Large intestine (tissue), 3 donors: ENCODE data around the gene SLC8A1. TPM values are rescaled to one million over a fixed set of nuclear protein-coding genes. Genes with fewer than 3 reads are reported as not detected.

Source experiments
- DNase-seq, 2 donors: peaks; one replicate each; pipeline versions ENCODE4 v3.0.0 to v3.0.0-alpha.2; 2013
- H3K27ac ChIP-seq: one replicate; pipeline ENCODE4 v1.5.1; 2013; ENCODE audit warnings: low read length
- H3K27me3 ChIP-seq: 2 replicates; pipeline ENCODE4 v1.6.1; 2013; ENCODE audit warnings: low read length; ENCODE audit not compliant: control insufficient read depth, insufficient read depth
- H3K36me3 ChIP-seq: 2 replicates; pipeline ENCODE4 v1.6.1; 2013; ENCODE audit warnings: low read length; ENCODE audit not compliant: control insufficient read depth, insufficient read depth
- H3K4me1 ChIP-seq: one replicate; pipeline ENCODE4 v1.6.1; 2013; ENCODE audit warnings: low read length; ENCODE audit not compliant: control insufficient read depth, insufficient read depth
- H3K4me3 ChIP-seq: one replicate; pipeline ENCODE4 v1.5.1; 2013; ENCODE audit warnings: low read length
- H3K9me3 ChIP-seq: one replicate; pipeline ENCODE4 v1.6.1; 2013; ENCODE audit warnings: mild to moderate bottlenecking, low read depth, low read length, moderate library complexity; ENCODE audit not compliant: control insufficient read depth
- WGBS: methylation state at CpG from one replicate; pipeline ENCODE4 v1.1.5; 2013; ENCODE audit warnings: low lambda C conversion rate; ENCODE audit not compliant: insufficient coverage; 5-methylcytosine and 5-hydroxymethylcytosine counted together
- polyA plus RNA-seq: library from polyadenylated mRNA; unstranded; fragments of 120-200 nt; gene quantifications from one replicate; pipeline ENCODE4 v1.2.1, GENCODE V29; 2013

Gene SLC8A1
- polyA plus RNA-seq, 1 donor = 13.2 TPM

GRCh38 chr2:40281021-40281940, 170.6 kb downstream of the SLC8A1 start:
- Histone ChIP-seq H3K27ac (peak overlapping the region; percentile 66), H3K36me3 (no peaks in the 10 kb centered on the region), H3K4me1 (peaks cover 10% of the 10 kb centered on the region), H3K4me3 (no peak overlapping the region), H3K9me3 (no peaks in the 10 kb centered on the region), H3K27me3 (no peaks in the 10 kb centered on the region)
- peak; percentile 37 to 59 for DNase-seq
- no CpG with 5 or more reads among the region's 3 CpGs for WGBS

GRCh38 chr2:40279482-40279881, 172.4 kb downstream of the SLC8A1 start:
- H3K4me1 ChIP-seq = peaks cover 11% of the 10 kb centered on the region
- H3K36me3 ChIP-seq = no peaks in the 10 kb centered on the region
- no CpG with 5 or more reads among the region's 2 CpGs for WGBS
- DNase-seq = no peak
- H3K27me3 ChIP-seq = no peaks in the 10 kb centered on the region
- no peaks in the 10 kb centered on the region for H3K9me3 ChIP-seq
- H3K27ac ChIP-seq = no peak overlapping the region
- H3K4me3 ChIP-seq = no peak overlapping the region

- DNase-seq = peak in 1 of 2 donors; percentile 19
- H3K9me3 ChIP-seq = no peaks in the 10 kb centered on the region
- 89% methylated on average over 1 of the region's 2 CpGs for whole genome bisulfite sequencing
- peaks cover 16% of the 10 kb centered on the region for H3K4me1 ChIP-seq
- H3K27ac ChIP-seq = no peak overlapping the region
- H3K27me3 ChIP-seq = no peaks in the 10 kb centered on the region
- H3K4me3 ChIP-seq = no peak overlapping the region
- H3K36me3 ChIP-seq = no peaks in the 10 kb centered on the region
These were observed 172.9 kb downstream of the SLC8A1 start for GRCh38 chr2:40279001-40279400.

GRCh38 chr2:40276076-40276475, 175.8 kb downstream of the SLC8A1 start:
- H3K27me3 ChIP-seq = no peaks in the 10 kb centered on the region
- no peak overlapping the region for H3K4me3 ChIP-seq
- no peaks in the 10 kb centered on the region for H3K36me3 ChIP-seq
- WGBS = no CpG with 5 or more reads among the region's 1 CpG
- H3K27ac ChIP-seq = no peak overlapping the region
- H3K9me3 ChIP-seq = no peaks in the 10 kb centered on the region
- no peak for DNase-seq
- peaks cover 26% of the 10 kb centered on the region for H3K4me1 ChIP-seq

- DNase-seq = no peak
- no CpG with 5 or more reads among the region's 4 CpGs for WGBS
- H3K9me3 ChIP-seq = no peaks in the 10 kb centered on the region
- peaks cover 31% of the 10 kb centered on the region for H3K4me1 ChIP-seq
- H3K4me3 ChIP-seq = no peak overlapping the region
- H3K27me3 ChIP-seq = no peaks in the 10 kb centered on the region
- peak overlapping the region; percentile 33 for H3K27ac ChIP-seq
- H3K36me3 ChIP-seq = no peaks in the 10 kb centered on the region
These were observed 177.6 kb downstream of the SLC8A1 start for GRCh38 chr2:40274270-40274669.

- Histone ChIP-seq H3K4me3 (no peak overlapping the region), H3K4me1 (peaks cover 29% of the 10 kb centered on the region), H3K27ac (peak overlapping the region; percentile 33), H3K9me3 (no peaks in the 10 kb centered on the region), H3K27me3 (no peaks in the 10 kb centered on the region), H3K36me3 (no peaks in the 10 kb centered on the region)
- no CpG with 5 or more reads among the region's 6 CpGs for WGBS
- DNase-seq = peak in 1 of 2 donors; percentile 50
These were observed 178.1 kb downstream of the SLC8A1 start for GRCh38 chr2:40273734-40274182.

- WGBS = 100% methylated on average over 1 of the region's 6 CpGs
- Histone ChIP-seq H3K27ac (peak overlapping the region; percentile 72), H3K27me3 (no peaks in the 10 kb centered on the region), H3K36me3 (no peaks in the 10 kb centered on the region), H3K9me3 (no peaks in the 10 kb centered on the region), H3K4me1 (peaks cover 52% of the 10 kb centered on the region), H3K4me3 (no peak overlapping the region)
- no peak for DNase-seq
These were observed 180.8 kb downstream of the SLC8A1 start for GRCh38 chr2:40271094-40271493.

GRCh38 chr2:40270372-40270771, 181.5 kb downstream of the SLC8A1 start:
- Histone ChIP-seq H3K4me3 (no peak overlapping the region), H3K27me3 (no peaks in the 10 kb centered on the region), H3K9me3 (no peaks in the 10 kb centered on the region), H3K36me3 (no peaks in the 10 kb centered on the region), H3K27ac (peak overlapping the region; percentile 72), H3K4me1 (peaks cover 57% of the 10 kb centered on the region)
- no CpG with 5 or more reads among the region's 2 CpGs for WGBS
- peak; percentile 51 to 59 for DNase-seq

- no peak overlapping the region for H3K4me3 ChIP-seq
- H3K9me3 ChIP-seq = no peaks in the 10 kb centered on the region
- peak in 1 of 2 donors; percentile 69 for DNase-seq
- no peaks in the 10 kb centered on the region for H3K36me3 ChIP-seq
- H3K27me3 ChIP-seq = no peaks in the 10 kb centered on the region
- no CpG with 5 or more reads among the region's 2 CpGs for WGBS
- H3K4me1 ChIP-seq = peaks cover 47% of the 10 kb centered on the region
- peak overlapping the region; percentile 83 for H3K27ac ChIP-seq
These were observed 183.3 kb downstream of the SLC8A1 start for GRCh38 chr2:40268566-40268965.

- Histone ChIP-seq H3K27me3 (no peaks in the 10 kb centered on the region), H3K9me3 (no peaks in the 10 kb centered on the region), H3K27ac (peak overlapping the region; percentile 83), H3K36me3 (no peaks in the 10 kb centered on the region), H3K4me1 (peaks cover 41% of the 10 kb centered on the region), H3K4me3 (no peak overlapping the region)
- DNase-seq = peak; percentile 57 to 83
- WGBS = no CpG with 5 or more reads among the region's 1 CpG
These were observed 185.7 kb downstream of the SLC8A1 start for GRCh38 chr2:40266201-40266600.
